KOPT-K1 (cell line): ENCODE measurements around the gene LHFPL2.
"Not testable (repeated sequence)": the region's sequence is repeated elsewhere in the genome, so short reads cannot be mapped to it uniquely, and the experiment has no call there.

Experiments used
- H3K27ac ChIP-seq: fragments of 200-600 bp; sonication (generic); 2 replicates; pipeline ENCODE4 v1.5.1; 2016; ENCODE audit warnings: antibody characterized with exemption, mild to moderate bottlenecking, low read depth, low read length; ENCODE audit not compliant: poor library complexity, severe bottlenecking
- H3K36me3 ChIP-seq: fragments of 200-600 bp; sonication (generic); 2 replicates; pipeline ENCODE4 v1.5.1; 2017; ENCODE audit warnings: antibody characterized with exemption, mild to moderate bottlenecking, low read length, moderate library complexity; ENCODE audit not compliant: insufficient read depth
- H3K9me3 ChIP-seq: fragments of 200-600 bp; sonication (generic); 2 replicates; pipeline ENCODE4 v1.5.1; 2017; ENCODE audit warnings: antibody characterized with exemption, low read length, mild to moderate bottlenecking; ENCODE audit not compliant: insufficient read depth, poor library complexity, severe bottlenecking

The LHFPL2 gene, protein sequence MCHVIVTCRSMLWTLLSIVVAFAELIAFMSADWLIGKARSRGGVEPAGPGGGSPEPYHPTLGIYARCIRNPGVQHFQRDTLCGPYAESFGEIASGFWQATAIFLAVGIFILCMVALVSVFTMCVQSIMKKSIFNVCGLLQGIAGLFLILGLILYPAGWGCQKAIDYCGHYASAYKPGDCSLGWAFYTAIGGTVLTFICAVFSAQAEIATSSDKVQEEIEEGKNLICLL

DNA sequence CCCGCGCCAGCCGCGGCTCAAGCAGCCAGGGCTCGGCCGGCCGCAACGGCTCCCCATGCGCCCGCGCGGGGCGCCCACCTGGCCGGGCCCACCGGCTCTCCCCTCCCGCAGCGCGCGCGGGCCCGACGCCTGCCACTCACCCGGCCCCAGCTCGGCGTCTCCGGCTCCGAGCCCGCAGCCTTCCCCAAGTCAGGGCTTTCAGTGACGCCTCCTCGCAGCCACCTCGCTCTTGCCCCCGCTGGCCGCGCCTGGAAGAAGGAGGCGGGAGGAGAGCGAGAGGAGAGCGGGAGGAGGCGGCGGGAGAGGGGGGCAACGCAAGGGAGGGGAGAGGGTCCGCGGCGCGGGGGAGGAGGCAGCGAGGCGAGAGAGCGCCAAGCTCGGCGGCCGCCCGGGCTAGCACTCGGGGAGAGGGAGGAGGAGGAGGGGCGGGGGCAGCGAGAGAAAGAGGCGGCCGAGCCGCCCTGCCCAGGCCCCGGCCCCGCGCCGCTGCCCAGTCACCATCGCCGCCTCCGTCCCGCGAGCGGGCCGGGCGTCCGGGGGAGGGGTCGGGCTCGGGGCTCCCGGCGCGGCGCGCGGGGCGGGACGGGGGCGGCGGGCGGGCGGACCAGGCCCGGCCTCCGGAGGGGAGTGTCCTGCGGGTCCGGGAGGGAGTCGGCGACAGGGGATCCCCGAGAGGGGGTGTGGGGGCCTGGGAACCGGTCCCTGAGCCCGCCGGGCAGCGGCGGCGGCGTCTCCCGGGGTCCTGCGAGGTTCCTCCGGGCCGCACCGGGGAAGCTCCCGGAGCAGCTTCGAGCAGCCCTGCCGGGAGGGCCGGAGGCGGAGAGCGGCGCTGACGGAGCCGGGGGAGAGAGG lies at the start of gene LHFPL2:
Gene LHFPL2 (minus strand): TSS at position 414 of the 852 bp plus-strand sequence. CDS start 138,559 bp downstream, outside the sequence.
- no peaks in the 10 kb centered on the region for H3K36me3 ChIP-seq
- H3K27ac ChIP-seq, result no peak within 1 kb of the TSS

DNA sequence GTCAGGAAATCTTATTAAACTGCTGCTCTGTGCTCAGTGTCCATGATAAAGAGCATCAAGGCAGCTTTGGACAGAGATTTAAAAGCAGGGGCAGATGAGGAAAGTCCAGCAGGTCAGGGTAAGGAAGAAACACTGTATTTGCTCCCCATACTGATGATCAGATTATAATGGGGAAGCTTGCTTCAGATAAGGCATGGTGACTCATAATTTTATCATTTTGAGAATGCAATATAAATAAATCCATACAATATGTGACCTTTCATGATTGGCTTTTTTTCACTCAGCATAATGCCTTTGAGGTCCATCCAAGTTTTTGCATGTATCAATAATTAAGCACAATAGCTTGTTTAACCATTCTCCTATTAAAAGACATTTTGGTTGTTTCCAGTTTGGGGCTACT lies 48.1 kb upstream of the LHFPL2 start:
- Histone ChIP-seq H3K27ac (no peak overlapping the region), H3K36me3 (no peaks in the 10 kb centered on the region), H3K9me3 (no peaks in the 10 kb centered on the region)

More for the DNA sequence above, at the start of gene LHFPL2:
- no peaks in the 10 kb centered on the region for H3K9me3 ChIP-seq

DNA sequence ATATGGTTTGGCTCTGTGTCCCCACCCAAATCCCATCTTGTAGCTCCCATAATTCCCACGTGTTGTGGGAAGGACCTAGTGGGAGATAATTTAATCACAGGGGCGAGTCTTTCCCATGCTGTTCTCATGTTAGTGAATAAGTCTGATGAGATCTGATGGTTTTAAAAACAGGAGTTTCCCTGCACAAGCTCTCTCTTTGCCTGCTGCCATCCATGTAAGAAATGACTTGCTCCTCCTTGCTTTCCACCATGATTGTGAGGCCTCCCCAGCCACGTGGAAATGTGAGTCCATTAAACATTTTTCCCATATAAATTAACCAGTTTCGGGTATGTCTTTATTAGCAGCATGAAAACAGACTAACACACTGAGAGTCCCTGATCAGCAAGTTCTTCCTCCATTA lies 47.5 kb upstream of the LHFPL2 start:
- H3K9me3 ChIP-seq, H3K27ac ChIP-seq, H3K36me3 ChIP-seq: not testable (repeated sequence)

DNA sequence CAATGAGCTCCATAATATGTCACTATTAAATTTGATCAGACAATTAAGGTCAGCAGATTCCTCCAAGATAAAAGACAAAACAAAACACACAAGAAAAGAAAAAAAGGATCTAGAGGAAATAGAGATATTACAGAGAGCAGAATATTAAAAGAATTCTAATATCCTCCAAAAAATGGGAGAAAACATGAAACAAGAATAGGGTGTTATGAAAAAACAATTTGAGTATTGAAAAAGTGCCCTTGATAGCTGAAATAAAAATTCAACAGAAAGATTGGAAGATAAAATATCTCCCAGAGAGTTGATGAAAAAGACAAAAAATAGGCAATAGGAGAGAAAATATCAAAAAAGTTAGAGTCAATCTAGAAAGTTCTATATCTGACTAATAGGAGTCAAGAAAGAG lies 44.8 kb upstream of the LHFPL2 start:
- H3K27ac ChIP-seq, result no peak overlapping the region
- H3K9me3 ChIP-seq, result no peaks in the 10 kb centered on the region
- H3K36me3 ChIP-seq, result no peaks in the 10 kb centered on the region

DNA sequence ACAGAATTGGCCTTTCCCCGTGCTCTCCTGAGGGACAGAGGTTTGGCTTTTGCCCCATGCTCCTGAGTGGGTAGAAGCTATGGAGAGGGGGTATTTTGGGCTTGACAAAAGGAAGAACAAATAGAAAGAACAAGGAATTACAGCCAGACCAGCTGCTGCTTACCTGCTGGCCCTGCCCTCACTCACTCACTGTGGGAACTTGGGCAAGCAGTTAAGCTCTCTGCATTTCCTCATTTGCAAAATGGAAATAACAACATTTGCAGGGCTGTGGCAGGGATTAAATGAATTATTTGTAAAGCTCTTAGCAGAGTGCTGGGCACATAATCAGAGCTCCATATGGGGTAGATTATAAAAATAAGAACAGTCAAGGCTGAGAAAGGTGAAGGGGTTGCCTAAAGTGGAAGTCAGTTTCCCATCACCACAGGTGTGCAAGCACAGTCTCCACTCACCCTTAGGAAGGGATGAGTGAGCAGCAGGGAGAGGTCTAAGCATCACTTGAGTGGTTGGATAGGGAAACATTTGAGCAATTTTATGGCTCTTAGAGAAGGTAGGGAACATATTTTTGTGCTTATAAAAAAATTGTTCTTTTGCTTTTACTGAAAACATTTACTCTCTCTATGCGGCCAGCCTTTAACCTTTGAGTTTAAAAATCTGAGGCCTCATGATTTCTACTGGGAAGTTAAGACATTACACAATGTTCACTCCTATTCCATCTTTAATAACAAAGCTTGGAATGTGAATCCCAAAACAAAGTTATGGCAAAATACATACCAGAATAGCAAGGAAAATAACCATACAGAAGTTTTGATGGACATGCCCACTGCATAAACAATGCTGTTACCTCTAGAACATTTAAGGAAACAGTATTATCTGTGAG lies 42.8 kb upstream of the LHFPL2 start:
- no peak overlapping the region for H3K27ac ChIP-seq
- no peaks in the 10 kb centered on the region for H3K9me3 ChIP-seq
- H3K36me3 ChIP-seq, result no peaks in the 10 kb centered on the region

DNA sequence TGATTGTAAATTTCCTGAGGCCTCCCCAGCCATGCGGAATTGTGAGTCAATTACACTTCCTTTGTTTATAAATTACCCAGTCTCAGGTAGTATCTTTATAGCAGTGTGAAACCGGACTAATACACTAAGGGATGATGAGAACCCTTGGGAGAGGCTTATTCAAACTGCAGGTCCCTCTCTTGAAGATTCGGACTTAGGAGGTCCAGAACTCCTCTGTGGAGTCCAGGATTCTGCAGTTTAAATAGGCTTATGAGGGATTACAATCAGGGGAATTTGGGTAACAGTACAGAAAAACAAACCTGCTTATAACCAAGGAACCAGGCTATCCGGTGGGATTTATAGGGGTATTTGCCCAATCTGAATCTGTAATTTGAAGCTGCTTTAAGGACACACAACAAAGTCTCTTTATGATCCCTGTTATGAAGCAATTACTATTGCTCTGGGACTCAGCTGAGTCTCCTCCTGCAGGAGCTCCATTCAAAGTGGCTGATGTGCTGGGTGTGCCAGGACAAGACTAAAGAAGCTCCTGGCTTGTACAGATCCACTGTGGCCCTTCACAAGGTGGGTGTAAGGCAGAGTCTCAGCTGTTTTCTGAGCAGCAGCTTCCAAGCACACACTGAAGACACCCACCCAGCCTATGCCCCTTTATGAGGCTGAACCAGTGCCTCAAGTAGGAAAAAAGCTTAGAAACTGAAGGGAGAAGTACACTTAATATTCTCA lies 41.8 kb upstream of the LHFPL2 start:
- Histone ChIP-seq H3K36me3 (no peaks in the 10 kb centered on the region), H3K9me3 (no peaks in the 10 kb centered on the region), H3K27ac (no peak overlapping the region)

DNA sequence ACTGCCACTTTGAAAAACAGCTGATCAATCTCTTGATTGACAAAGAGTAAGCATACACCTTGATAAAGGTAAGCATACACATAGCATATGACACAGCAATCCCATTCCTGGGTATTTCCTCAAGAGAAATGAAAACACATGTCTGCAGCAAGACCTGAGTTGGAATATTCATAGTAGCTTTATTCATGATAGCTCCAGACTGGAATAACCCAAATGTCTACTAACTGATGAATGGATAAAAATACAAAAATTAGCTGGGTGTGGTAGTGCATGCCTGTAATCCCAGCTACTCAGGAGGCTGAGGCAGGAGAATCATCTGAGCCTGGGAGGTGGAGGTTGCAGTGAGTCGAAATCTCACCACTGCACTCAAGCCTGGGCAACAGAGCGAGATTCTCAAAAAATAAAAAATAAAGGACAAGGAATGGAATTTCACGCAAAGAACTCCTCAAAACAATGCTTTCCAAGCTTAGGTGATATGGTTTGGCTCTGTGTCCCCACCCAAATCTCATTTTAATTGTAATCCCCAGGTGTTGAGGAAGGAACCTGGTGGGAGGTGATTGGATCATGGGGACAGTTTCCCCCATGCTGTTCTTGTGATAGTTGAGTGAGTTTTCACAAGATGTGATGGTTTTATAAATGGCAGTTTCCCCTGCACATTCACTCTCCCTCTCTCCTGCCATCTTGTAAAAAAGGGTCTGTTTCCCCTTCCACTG lies 41.1 kb upstream of the LHFPL2 start:
- Histone ChIP-seq H3K9me3 (no peaks in the 10 kb centered on the region), H3K36me3 (no peaks in the 10 kb centered on the region), H3K27ac (no peak overlapping the region)

DNA sequence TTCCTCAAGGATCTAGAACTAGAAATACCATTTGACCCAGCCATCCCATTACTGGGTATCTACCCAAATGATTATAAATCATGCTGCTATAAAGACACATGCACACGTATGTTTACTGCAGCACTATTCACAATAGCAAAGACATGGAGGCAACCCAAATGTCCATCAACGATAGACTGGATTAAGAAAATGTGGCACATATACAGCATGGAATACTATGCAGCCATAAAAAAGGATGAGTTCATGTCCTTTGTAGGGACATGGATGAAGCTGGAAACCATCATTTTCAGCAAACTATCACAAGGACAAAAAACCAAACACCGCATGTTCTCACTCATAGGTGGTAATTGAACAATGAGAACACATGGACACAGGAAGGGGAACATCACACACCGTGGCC lies 38.9 kb upstream of the LHFPL2 start:
- not testable (repeated sequence) for H3K36me3 ChIP-seq, H3K27ac ChIP-seq, H3K9me3 ChIP-seq

DNA sequence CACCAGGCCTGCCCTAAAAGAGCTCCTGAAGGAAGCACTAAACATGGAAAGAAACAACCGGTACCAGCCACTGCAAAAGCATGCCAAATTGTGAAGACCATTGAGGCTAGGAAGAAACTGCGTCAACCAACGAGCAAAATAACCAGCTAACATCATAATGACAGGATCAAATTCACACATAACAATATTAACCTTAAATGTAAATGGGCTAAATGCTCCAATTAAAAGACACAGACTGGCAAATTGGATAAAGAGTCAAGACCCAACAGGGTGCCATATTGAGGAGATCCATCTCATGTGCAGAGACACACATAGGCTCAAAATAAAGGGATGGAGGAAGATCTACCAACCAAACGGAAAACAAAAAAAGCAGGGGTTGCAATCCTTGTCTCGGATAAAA lies 35.3 kb upstream of the LHFPL2 start:
- not testable (repeated sequence) for H3K27ac ChIP-seq, H3K36me3 ChIP-seq, H3K9me3 ChIP-seq

DNA sequence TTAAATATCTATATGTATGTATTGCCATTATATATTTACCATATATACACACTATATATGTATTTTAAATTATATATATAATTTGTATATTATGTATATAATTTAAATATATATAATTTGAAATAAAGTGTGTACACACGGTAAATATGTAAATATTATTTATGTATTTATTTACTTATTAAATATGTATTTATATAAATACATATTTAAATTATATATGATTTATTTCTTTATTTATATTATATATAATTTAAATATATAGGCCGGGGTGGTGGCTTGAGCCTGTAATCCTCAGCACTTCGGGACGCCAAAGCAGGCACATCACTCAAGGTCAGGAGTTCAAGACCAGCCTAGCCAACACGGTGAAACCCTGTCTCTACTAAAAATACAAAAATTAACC lies 31.3 kb upstream of the LHFPL2 start:
- no peak overlapping the region for H3K27ac ChIP-seq
- no peaks in the 10 kb centered on the region for H3K9me3 ChIP-seq
- no peaks in the 10 kb centered on the region for H3K36me3 ChIP-seq

DNA sequence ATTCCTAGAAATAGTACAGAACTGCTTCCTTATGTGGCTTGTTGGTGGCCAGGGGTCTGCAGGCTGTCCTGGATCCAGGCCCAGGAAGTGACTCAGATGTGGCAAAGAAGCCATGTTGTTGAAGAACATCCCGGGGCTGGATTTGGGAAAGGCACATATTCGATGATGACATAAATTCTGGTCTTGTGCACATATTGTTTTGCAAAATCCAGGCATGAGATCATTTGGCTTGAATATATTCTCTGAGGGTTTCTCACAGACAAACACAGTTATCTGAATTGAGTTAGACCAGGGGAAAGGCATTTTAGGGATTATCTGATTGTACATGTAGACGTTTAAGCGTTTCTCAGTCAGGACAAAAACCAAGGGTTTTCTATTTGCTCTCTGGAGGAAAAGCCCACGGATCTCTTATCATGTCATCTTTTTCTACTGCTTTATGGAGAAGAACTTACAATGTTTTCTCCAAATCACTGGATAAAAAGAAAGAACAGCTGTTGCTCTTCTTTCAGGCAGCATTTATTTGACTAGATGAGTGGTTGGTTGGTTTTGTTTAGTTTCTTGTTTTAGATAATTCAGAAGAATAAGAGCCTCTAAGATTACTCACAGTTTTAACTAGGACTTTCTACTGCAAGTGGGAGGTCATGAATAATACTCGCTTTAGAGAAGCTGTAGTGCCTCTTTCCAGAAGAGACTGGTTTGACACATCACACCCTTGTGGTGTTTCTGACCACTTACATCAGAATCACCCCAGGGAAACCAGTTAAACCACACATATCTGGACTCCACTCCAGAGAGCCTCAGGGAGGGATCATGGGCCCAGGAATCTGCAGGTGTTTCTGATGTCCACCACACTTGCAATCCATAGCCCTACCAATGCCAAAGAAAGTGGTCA lies 29.5 kb upstream of the LHFPL2 start:
- Histone ChIP-seq H3K9me3 (no peaks in the 10 kb centered on the region), H3K27ac (no peak overlapping the region), H3K36me3 (no peaks in the 10 kb centered on the region)

DNA sequence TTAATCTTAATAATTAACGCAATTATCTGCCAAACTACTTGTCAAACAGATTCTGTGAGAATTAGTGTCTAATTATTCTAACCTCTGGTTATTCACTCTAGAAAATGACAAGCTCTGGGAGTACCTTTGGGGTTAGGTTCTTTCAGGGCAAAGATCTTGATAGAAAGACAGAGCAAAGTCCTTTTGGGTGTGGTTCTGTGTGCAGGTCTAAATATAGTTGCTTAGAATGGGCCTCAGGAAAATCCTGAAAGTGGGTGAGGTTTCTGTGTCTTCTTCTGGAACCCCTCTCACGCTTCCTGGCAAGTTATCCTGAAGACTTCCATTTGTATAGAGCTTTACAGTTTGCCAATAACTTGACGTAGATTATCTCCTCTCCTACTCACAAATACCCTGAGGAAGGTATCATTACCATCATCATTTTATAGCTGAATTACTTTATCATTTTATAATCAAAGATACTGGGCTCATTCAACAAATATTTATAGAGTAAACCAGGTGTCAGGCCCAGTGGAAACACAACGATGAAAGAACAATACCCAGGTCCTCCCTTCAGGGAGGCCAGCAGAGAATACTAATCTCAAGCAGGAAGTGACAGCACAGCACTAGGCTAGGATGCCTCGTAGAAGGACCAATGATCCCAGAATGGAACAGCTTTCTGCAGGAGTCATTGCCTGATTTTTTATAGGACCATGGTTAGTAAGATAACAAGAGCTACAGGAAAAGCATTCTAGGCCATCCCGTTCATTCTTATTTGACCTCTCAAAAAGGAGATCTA lies 27.6 kb upstream of the LHFPL2 start:
- no peak overlapping the region for H3K27ac ChIP-seq
- no peaks in the 10 kb centered on the region for H3K36me3 ChIP-seq
- H3K9me3 ChIP-seq, result no peaks in the 10 kb centered on the region

DNA sequence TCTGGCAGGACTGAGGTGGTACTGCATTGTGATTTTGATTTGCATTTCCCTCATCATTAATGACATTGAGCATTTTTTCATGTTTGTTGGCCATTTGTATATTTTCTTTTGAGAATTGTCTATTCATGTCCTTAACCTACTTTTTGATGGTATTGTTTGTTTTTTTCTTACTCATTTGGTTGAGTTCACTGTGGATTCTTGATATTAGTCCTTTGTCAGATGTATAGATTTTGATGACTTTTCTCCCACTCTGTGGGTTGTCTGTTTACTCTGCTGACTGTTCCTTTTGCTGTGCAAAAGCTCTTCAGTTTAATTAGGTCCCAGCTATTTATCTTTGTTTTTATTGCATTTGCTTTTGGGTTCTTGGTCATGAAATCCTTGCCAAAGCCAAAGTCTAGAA lies 25.3 kb upstream of the LHFPL2 start:
- not testable (repeated sequence) for H3K9me3 ChIP-seq, H3K36me3 ChIP-seq, H3K27ac ChIP-seq
